Prostate gland (tissue), 2 donors: ENCODE data around the gene OR5K2.
A peak's percentile ranks its signal among the peaks of the same experiment; 100 is the strongest.

Experiments used
- POLR2A ChIP-seq: fragments of 450-650 bp; IDR thresholded peaks from one replicate; pipeline ENCODE4 v1.6.1; 2016; ENCODE audit warnings: antibody characterized with exemption, mild to moderate bottlenecking
- TF ChIP-seq, protein P1 (sequence below), 4 experiments: fragments of 200-600 bp in 2 of 4; fragments of 450-650 bp in 2 of 4; sonication (generic) in 2 of 4; IDR thresholded peaks; 1 replicate in 3 of 4; 2 replicates in 1 of 4; pipeline ENCODE4 v1.5.1; 2016 to 2019; ENCODE audit warnings: antibody characterized with exemption in 4 of 4, mild to moderate bottlenecking in 2 of 4, moderate library complexity in 2 of 4

DNA sequence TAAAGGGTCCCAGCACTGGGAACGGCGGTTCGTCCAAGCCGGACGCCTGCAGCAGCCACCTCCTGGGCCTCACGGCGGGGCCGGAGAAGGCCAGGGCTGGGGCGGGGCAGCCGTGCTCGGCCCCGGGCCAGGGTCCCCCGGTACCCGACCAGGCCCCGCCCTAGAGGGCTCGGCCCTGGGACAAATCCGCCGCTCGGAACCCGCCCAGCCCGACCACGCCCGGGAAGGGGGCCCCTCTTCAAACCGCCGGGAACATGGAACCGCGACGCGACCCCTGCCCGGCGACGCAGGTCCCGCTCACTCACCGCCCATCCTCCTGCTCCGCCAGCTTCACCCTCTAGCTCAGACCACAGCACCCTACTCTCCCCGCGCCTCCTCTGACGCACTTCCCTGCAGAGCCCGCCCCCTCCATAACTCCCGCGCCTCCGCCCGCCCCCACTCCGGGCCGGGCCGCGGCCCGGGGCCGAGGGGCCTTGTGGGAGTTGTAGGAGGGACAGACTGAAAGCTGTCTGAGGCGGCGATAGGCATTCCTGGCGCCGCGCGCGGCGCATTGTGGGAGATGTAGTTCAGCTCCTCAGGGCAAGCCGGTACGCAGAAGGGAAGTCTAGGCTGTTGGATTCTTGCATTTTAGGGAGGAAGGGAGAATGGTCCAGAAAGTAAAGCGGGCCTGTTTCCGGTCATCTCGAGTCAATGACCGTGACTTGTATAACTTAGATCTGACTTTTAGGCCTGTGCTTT lies 25.2 kb downstream of the OR5K2 start, which contains the start of gene CLDND1:
- TF ChIP-seq, protein P1, sequence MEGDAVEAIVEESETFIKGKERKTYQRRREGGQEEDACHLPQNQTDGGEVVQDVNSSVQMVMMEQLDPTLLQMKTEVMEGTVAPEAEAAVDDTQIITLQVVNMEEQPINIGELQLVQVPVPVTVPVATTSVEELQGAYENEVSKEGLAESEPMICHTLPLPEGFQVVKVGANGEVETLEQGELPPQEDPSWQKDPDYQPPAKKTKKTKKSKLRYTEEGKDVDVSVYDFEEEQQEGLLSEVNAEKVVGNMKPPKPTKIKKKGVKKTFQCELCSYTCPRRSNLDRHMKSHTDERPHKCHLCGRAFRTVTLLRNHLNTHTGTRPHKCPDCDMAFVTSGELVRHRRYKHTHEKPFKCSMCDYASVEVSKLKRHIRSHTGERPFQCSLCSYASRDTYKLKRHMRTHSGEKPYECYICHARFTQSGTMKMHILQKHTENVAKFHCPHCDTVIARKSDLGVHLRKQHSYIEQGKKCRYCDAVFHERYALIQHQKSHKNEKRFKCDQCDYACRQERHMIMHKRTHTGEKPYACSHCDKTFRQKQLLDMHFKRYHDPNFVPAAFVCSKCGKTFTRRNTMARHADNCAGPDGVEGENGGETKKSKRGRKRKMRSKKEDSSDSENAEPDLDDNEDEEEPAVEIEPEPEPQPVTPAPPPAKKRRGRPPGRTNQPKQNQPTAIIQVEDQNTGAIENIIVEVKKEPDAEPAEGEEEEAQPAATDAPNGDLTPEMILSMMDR (IDR thresholded peaks at IDR 0.05), result no peak
- TF ChIP-seq POLR2A, result peak; percentile 89
